ENCODE data around the gene ZMIZ1.

Gene ZMIZ1

GRCh38 chr10:79184657-79185056, 115.9 kb downstream of the ZMIZ1 start:
- no peak for DNase-seq

- DNase-seq: peak in 1 of 56 donors; percentile 29
Measured at GRCh38 chr10:79185067-79185774, 116.5 kb downstream of the ZMIZ1 start.

- DNase-seq: no peak
Measured at GRCh38 chr10:79185796-79186374, 117.1 kb downstream of the ZMIZ1 start.

- no peak for DNase-seq
Measured at GRCh38 chr10:79186486-79187120, 117.8 kb downstream of the ZMIZ1 start.

- DNase-seq: no peak
Measured at GRCh38 chr10:79187121-79187940, 118.6 kb downstream of the ZMIZ1 start.

- no peak for DNase-seq
Measured at GRCh38 chr10:79188154-79188965, 119.6 kb downstream of the ZMIZ1 start.

GRCh38 chr10:79189181-79189580, 120.4 kb downstream of the ZMIZ1 start:
- DNase-seq: no peak

GRCh38 chr10:79189853-79190435, 121.2 kb downstream of the ZMIZ1 start:
- DNase-seq: peak in 21 of 56 donors; percentile 14 to 77 (median 32)

- no peak for DNase-seq
Measured at GRCh38 chr10:79190740-79191261, 122.0 kb downstream of the ZMIZ1 start.

- no peak for DNase-seq
Measured at GRCh38 chr10:79191951-79192676, 123.3 kb downstream of the ZMIZ1 start.

- peak in 3 of 56 donors; percentile 32 to 56 (median 52) for DNase-seq
Measured at GRCh38 chr10:79192677-79193003, 123.9 kb downstream of the ZMIZ1 start.

- no peak for DNase-seq
Measured at GRCh38 chr10:79193694-79194382, 125.1 kb downstream of the ZMIZ1 start.

- DNase-seq: peak in 53 of 56 donors; percentile 31 to 87 (median 69)
Measured at GRCh38 chr10:79195091-79195923, 126.5 kb downstream of the ZMIZ1 start.

- DNase-seq: peak in 35 of 56 donors; percentile 13 to 79 (median 47)
Measured at GRCh38 chr10:79196470-79197461, 128.0 kb downstream of the ZMIZ1 start.

GRCh38 chr10:79197558-79197957, 128.8 kb downstream of the ZMIZ1 start:
- DNase-seq: no peak

- no peak for DNase-seq
Measured at GRCh38 chr10:79200346-79200745, 131.6 kb downstream of the ZMIZ1 start.

GRCh38 chr10:79201706-79202105, 132.9 kb downstream of the ZMIZ1 start:
- no peak for DNase-seq
